ENCODE measurements around the gene PMS2.

- no peak for TF ChIP-seq CTCF (IDR thresholded peaks at IDR 0.05)
- TF ChIP-seq POLR2A (IDR thresholded peaks at IDR 0.05), result no peak
Measured at GRCh38 chr7:6027806-6028365, 19.0 kb upstream of the PMS2 start.

All from tibial nerve (tissue), 3 donors.